ENCODE data around the gene CTTN. TPM values are rescaled to one million over a fixed set of nuclear protein-coding genes. Genes with fewer than 3 reads are reported as not detected.

CTTN gene
- total RNA-seq, 4 donors from 2014 or later: 229 to 418 (median 295) TPM

DNA sequence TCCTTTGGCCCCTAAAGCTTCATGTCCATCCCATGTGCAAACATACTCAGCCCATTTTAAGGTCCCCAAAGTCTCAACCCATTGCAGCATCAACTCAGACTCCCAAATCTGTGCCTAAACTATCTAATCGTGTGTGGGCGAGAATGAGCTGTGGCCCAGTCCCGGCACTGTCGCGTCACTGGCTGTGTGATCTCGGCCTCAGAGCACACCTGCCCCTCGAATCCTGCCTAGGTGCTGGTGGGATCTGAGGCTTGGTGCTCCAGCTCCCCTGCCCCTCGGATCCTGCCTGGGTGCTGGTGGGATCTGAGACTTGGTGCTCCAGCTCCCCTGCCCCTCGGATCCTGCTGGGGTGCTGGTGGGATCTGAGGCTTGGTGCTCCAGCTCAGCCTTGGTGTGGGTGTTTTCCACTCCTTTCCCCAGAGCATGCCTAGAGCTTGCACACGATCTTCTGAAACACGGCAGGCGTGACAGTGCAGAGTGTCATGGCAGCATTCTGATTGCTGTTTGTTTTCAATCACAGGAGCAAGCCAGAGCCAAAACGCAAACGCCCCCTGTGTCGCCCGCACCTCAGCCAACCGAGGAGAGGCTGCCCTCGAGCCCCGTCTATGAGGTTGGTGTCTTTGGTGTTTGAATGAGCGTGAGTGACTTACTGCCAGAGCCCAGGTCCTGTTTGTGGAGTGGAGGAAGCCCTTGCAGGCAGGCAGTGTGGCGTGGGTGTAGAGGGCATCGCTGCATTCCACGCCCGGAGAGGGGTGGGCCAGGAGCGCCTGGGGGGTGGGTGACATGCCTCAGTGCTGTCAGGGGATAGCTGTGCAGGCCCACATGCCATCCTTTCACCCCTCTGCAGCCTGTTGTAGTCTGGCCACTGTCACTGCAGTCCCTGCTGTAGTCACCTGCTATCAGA, 32.6 kb downstream of the CTTN start:
- H3K4me1 ChIP-seq: no peaks in the 10 kb centered on the region
- no peak for TF ChIP-seq POLR2A (IDR thresholded peaks at IDR 0.05)
- TF ChIP-seq, protein P1, sequence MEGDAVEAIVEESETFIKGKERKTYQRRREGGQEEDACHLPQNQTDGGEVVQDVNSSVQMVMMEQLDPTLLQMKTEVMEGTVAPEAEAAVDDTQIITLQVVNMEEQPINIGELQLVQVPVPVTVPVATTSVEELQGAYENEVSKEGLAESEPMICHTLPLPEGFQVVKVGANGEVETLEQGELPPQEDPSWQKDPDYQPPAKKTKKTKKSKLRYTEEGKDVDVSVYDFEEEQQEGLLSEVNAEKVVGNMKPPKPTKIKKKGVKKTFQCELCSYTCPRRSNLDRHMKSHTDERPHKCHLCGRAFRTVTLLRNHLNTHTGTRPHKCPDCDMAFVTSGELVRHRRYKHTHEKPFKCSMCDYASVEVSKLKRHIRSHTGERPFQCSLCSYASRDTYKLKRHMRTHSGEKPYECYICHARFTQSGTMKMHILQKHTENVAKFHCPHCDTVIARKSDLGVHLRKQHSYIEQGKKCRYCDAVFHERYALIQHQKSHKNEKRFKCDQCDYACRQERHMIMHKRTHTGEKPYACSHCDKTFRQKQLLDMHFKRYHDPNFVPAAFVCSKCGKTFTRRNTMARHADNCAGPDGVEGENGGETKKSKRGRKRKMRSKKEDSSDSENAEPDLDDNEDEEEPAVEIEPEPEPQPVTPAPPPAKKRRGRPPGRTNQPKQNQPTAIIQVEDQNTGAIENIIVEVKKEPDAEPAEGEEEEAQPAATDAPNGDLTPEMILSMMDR (IDR thresholded peaks at IDR 0.05): no peak
- WGBS, 2 donors: 94% methylated on average over 17 to 25 of the region's 25 CpGs
- intact Hi-C loops (cut with DNase I): no loop called here
- H3K36me3 ChIP-seq: peaks cover 78 to 80% of the 10 kb centered on the region in 2 donors
- H3K27me3 ChIP-seq: no peaks in the 10 kb centered on the region
- H3K4me3 ChIP-seq (replicated peaks in 1 of 3): no peak overlapping the region
- no peak for DNase-seq
- H3K27ac ChIP-seq: no peak overlapping the region
- H3K9me3 ChIP-seq: no peaks in the 10 kb centered on the region

DNA sequence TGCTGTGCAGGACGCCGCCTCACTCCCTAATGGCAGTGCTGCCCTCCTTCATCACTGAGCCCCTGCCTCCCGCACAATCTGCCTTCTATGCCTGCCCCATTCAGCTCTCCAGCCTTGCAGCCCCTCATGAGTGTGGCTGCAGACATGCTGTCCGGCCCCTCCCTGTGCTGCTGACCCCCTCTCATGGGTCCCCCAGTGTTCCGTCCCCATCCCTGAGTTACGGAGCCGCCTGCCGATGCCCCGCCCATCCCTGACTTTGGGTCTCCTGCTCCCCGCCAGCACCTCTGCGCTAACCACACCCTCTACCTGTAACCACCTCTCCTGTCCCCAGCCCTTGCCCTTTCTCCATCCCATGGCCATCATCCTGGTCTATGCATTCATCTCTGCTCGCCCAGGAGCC, 33.3 kb downstream of the CTTN start:
- Histone ChIP-seq H3K27ac (no peak overlapping the region), H3K36me3 (peaks cover 85 to 87% of the 10 kb centered on the region in 2 donors), H3K27me3 (no peaks in the 10 kb centered on the region), H3K4me1 (no peaks in the 10 kb centered on the region), H3K9me3 (no peaks in the 10 kb centered on the region), H3K4me3 (replicated peaks in 1 of 3) (no peak overlapping the region)
- no peak for DNase-seq
- WGBS, 2 donors: 95 to 96% methylated on average over 12 of the region's 12 CpGs
- intact Hi-C loops (cut with DNase I): no loop called here
- TF ChIP-seq, protein P1 (IDR thresholded peaks at IDR 0.05): no peak
- no peak for TF ChIP-seq POLR2A (IDR thresholded peaks at IDR 0.05)

DNA sequence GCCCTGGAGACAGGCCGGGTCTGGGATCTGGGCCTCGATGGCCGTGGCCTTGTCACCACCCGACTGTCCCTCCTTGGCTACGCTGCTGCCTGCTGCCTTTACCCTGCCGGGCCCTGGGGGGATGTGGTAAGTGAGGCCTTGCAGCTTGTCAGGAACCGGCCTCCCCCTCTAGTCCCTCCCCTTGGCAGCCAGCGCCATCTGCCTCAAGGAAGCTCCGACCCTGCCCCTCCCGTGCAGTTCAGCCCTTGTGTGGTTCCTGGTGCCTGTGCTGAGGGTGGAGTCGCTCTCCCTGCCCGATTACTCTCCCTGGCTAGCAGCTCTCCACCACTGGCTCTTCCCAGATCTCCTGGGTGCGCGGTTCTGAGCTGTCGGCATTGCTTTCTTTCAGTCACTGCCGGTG, 33.7 kb downstream of the CTTN start:
- H3K27ac ChIP-seq: no peak overlapping the region
- no peak for DNase-seq
- H3K36me3 ChIP-seq: peaks cover 84 to 87% of the 10 kb centered on the region in 2 donors
- no peak for TF ChIP-seq POLR2A (IDR thresholded peaks at IDR 0.05)
- TF ChIP-seq, protein P1 (IDR thresholded peaks at IDR 0.05): no peak
- no peaks in the 10 kb centered on the region for H3K9me3 ChIP-seq
- 87 to 92% methylated on average over 9 to 15 of the region's 16 CpGs for WGBS, 2 donors
- no peak overlapping the region for H3K4me3 ChIP-seq (replicated peaks in 1 of 3)
- H3K4me1 ChIP-seq: no peaks in the 10 kb centered on the region
- intact Hi-C loops (cut with DNase I): no loop called here
- H3K27me3 ChIP-seq: no peaks in the 10 kb centered on the region

DNA sequence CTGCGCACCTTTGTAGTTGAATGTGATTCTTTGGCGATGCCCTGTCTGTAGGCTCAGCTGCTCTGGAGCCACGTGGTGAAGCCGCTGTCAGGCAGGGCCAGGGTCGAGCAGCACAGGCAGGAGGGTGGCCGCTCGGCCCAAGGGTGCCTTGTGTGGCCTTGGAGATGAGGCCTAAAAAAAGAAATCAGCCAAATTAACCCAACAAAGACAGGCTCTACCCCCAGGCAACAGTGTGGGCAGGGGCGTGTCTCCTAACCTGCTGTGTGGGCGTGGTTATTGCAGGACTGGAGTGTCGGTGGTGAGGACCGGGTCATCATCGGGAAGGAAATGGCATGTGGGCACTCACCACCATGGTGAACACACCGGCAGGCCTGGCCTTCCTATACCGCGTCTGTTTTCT, 34.3 kb downstream of the CTTN start:
- peaks cover 79 to 87% of the 10 kb centered on the region in 2 donors for H3K36me3 ChIP-seq
- intact Hi-C loops (cut with DNase I): no loop called here
- WGBS, 2 donors: 92 to 93% methylated on average over 15 of the region's 15 CpGs
- TF ChIP-seq, protein P1 (IDR thresholded peaks at IDR 0.05): no peak
- no peak for TF ChIP-seq POLR2A (IDR thresholded peaks at IDR 0.05)
- no peak overlapping the region for H3K27ac ChIP-seq
- no peak overlapping the region for H3K4me3 ChIP-seq (replicated peaks in 1 of 3)
- H3K4me1 ChIP-seq: no peaks in the 10 kb centered on the region
- DNase-seq: no peak
- H3K9me3 ChIP-seq: no peaks in the 10 kb centered on the region
- no peaks in the 10 kb centered on the region for H3K27me3 ChIP-seq

DNA sequence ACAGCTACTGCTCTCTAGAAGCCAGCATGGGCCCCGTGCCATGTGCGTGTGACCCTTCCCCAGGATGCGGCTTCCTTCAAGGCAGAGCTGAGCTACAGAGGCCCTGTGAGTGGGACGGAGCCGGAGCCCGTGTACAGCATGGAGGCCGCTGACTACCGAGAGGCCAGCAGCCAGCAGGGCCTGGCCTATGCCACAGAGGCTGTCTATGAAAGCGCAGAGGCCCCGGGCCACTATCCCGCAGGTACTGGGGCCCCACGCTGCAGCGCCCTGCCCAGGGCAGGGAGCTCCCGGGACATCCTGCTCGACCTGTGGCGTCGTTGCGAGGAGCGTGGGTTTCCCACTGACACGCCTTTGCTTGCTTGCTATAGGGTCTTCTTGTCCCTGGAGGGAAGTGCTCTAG, 34.7 kb downstream of the CTTN start:
- Histone ChIP-seq H3K4me3 (replicated peaks in 1 of 3) (no peak overlapping the region), H3K36me3 (peaks cover 78 to 85% of the 10 kb centered on the region in 2 donors), H3K27ac (no peak overlapping the region), H3K9me3 (no peaks in the 10 kb centered on the region), H3K4me1 (no peaks in the 10 kb centered on the region), H3K27me3 (no peaks in the 10 kb centered on the region)
- intact Hi-C loops (cut with DNase I): no loop called here
- no peak for DNase-seq
- TF ChIP-seq, protein P1 (IDR thresholded peaks at IDR 0.05): no peak
- TF ChIP-seq POLR2A (IDR thresholded peaks at IDR 0.05): no peak
- 87 to 96% methylated on average over 7 to 8 of the region's 20 CpGs for WGBS, 2 donors
